ENCODE data around the gene DBH.
"Not testable (repeated sequence)": the region's sequence is repeated elsewhere in the genome, so short reads cannot be mapped to it uniquely, and the experiment has no call there.

The DBH gene

GRCh38 chr9:133673258-133673655, 37.1 kb downstream of the DBH start:
- no peak overlapping the region for H3K4me3 ChIP-seq (ENCODE audit: control insufficient read depth, low read depth, low read length)
- DNase-seq (ENCODE audit: low read depth), result no peak

GRCh38 chr9:133674091-133674490, 37.9 kb downstream of the DBH start:
- H3K4me3 ChIP-seq (ENCODE audit: control insufficient read depth, low read depth, low read length), result no peak overlapping the region
- TF ChIP-seq CTCF (conservative IDR thresholded peaks at IDR 0.05; ENCODE audit: control insufficient read depth, insufficient read depth, low read depth, low read length), result no peak
- no peak for DNase-seq (ENCODE audit: low read depth)

More at GRCh38 chr9:133673258-133673655, 37.1 kb downstream of the DBH start:
- TF ChIP-seq CTCF (conservative IDR thresholded peaks at IDR 0.05; ENCODE audit: control insufficient read depth, insufficient read depth, low read depth, low read length), result no peak

GRCh38 chr9:133675796-133676195, 39.6 kb downstream of the DBH start:
- H3K4me3 ChIP-seq (ENCODE audit: control insufficient read depth, low read depth, low read length); DNase-seq (ENCODE audit: low read depth): not testable (repeated sequence)

GRCh38 chr9:133676450-133676849, 40.3 kb downstream of the DBH start:
- no peak for TF ChIP-seq CTCF (conservative IDR thresholded peaks at IDR 0.05; ENCODE audit: control insufficient read depth, insufficient read depth, low read depth, low read length)
- no peak overlapping the region for H3K4me3 ChIP-seq (ENCODE audit: control insufficient read depth, low read depth, low read length)
- DNase-seq (ENCODE audit: low read depth), result no peak

- no peak overlapping the region for H3K4me3 ChIP-seq (ENCODE audit: control insufficient read depth, low read depth, low read length)
- no peak for TF ChIP-seq CTCF (conservative IDR thresholded peaks at IDR 0.05; ENCODE audit: control insufficient read depth, insufficient read depth, low read depth, low read length)
- no peak for DNase-seq (ENCODE audit: low read depth)
Observed at GRCh38 chr9:133677126-133678010, 41.2 kb downstream of the DBH start.

GRCh38 chr9:133679056-133679455, 42.9 kb downstream of the DBH start:
- no peak for TF ChIP-seq CTCF (conservative IDR thresholded peaks at IDR 0.05; ENCODE audit: control insufficient read depth, insufficient read depth, low read depth, low read length)
- no peak for DNase-seq (ENCODE audit: low read depth)
- no peak overlapping the region for H3K4me3 ChIP-seq (ENCODE audit: control insufficient read depth, low read depth, low read length)

- no peak for DNase-seq (ENCODE audit: low read depth)
- no peak for TF ChIP-seq CTCF (conservative IDR thresholded peaks at IDR 0.05; ENCODE audit: control insufficient read depth, insufficient read depth, low read depth, low read length)
- no peak overlapping the region for H3K4me3 ChIP-seq (ENCODE audit: control insufficient read depth, low read depth, low read length)
Observed at GRCh38 chr9:133679466-133680061, 43.4 kb downstream of the DBH start.
